Measurements from ENCODE around the gene GPR158.

The GPR158 gene

GRCh38 chr10:25556457-25556856, 381.7 kb downstream of the GPR158 start:
- no peak for DNase-seq (ENCODE audit: insufficient read length, low spot score)
- TF ChIP-seq SPI1 (IDR thresholded peaks at IDR 0.05; ENCODE audit: low read depth, low read length) (no peak), PAX5 (IDR thresholded peaks at IDR 0.05; ENCODE audit: insufficient read depth, low read length, severe bottlenecking) (no peak), POU2F2 (IDR thresholded peaks at IDR 0.05; ENCODE audit: low read depth, low read length) (no peak)
- no peak for FAIRE-seq

- DNase-seq (ENCODE audit: insufficient read length, low spot score) (no peak), FAIRE-seq (no peak)
- TF ChIP-seq TAF1 (IDR thresholded peaks at IDR 0.05; ENCODE audit: low read depth, low read length) (no peak), POU2F2 (IDR thresholded peaks at IDR 0.05; ENCODE audit: low read depth, low read length) (no peak), POLR2A (IDR thresholded peaks at IDR 0.05; ENCODE audit: low read depth, low read length) (no peak), PAX5 (IDR thresholded peaks at IDR 0.05; ENCODE audit: insufficient read depth, low read length, severe bottlenecking) (no peak), SPI1 (IDR thresholded peaks at IDR 0.05; ENCODE audit: low read depth, low read length) (no peak), POLR2AphosphoS5 (IDR thresholded peaks at IDR 0.05; ENCODE audit: low read depth, low read length) (no peak)
Observed at GRCh38 chr10:25557136-25557535, 382.3 kb downstream of the GPR158 start.

DNA sequence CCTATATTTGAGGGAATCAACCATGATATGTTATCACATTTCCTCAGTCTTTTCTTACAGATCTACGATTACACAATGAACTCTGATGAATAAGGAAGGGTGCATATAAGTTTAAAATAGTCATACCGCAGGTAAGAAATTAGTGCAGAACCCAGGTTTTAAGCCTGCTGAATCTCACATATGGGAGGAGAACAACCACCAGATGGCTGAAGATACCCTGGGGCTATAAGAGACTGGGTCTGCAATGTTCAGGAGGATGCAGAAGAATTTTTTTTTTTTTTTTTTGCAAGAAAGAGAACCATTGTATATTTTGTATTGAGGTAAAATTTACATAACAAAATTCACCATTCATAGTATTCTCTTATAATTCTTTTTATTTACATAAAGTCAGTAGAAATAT, 387.0 kb downstream of the GPR158 start:
- no peak for FAIRE-seq
- TF ChIP-seq POLR2A (IDR thresholded peaks at IDR 0.05; ENCODE audit: low read depth, low read length) = no peak
- no peak for TF ChIP-seq PAX5 (IDR thresholded peaks at IDR 0.05; ENCODE audit: insufficient read depth, low read length, severe bottlenecking)
- no peak for TF ChIP-seq POU2F2 (IDR thresholded peaks at IDR 0.05; ENCODE audit: low read depth, low read length)
- TF ChIP-seq TAF1 (IDR thresholded peaks at IDR 0.05; ENCODE audit: low read depth, low read length) = no peak
- no peak for TF ChIP-seq POLR2AphosphoS5 (IDR thresholded peaks at IDR 0.05; ENCODE audit: low read depth, low read length)
- no peak for TF ChIP-seq SPI1 (IDR thresholded peaks at IDR 0.05; ENCODE audit: low read depth, low read length)
- DNase-seq (ENCODE audit: insufficient read length, low spot score) = no peak

DNA sequence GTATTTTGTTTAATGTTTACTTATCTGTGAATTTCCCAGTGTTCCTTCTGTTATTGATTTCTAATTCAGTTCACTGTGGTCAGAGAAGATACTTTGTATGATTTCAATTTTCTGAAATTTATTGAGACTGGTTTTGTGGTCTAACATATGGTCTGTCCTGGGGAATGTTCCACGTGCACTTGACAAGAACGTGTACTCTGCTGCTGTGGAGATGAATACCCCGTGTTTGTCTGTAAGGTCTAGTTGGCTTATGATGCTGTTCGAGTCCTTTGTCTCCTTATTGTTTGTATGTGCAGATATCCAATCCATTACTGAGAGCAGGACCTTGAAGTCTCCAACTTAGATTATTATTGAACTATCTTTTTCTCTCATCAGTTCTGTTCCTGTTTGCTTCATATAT, 387.7 kb downstream of the GPR158 start:
- TF ChIP-seq POLR2AphosphoS5 (IDR thresholded peaks at IDR 0.05; ENCODE audit: low read depth, low read length) (no peak), TAF1 (IDR thresholded peaks at IDR 0.05; ENCODE audit: low read depth, low read length) (no peak), PAX5 (IDR thresholded peaks at IDR 0.05; ENCODE audit: insufficient read depth, low read length, severe bottlenecking) (no peak), POU2F2 (IDR thresholded peaks at IDR 0.05; ENCODE audit: low read depth, low read length) (no peak), POLR2A (IDR thresholded peaks at IDR 0.05; ENCODE audit: low read depth, low read length) (no peak), SPI1 (IDR thresholded peaks at IDR 0.05; ENCODE audit: low read depth, low read length) (no peak)
- DNase-seq (ENCODE audit: insufficient read length, low spot score) (no peak), FAIRE-seq (no peak)

GRCh38 chr10:25564351-25564750, 389.6 kb downstream of the GPR158 start:
- DNase-seq (ENCODE audit: insufficient read length, low spot score) = no peak
- TF ChIP-seq TAF1 (IDR thresholded peaks at IDR 0.05; ENCODE audit: low read depth, low read length) = no peak
- TF ChIP-seq POU2F2 (IDR thresholded peaks at IDR 0.05; ENCODE audit: low read depth, low read length) = no peak
- TF ChIP-seq SPI1 (IDR thresholded peaks at IDR 0.05; ENCODE audit: low read depth, low read length) = no peak
- TF ChIP-seq PAX5 (IDR thresholded peaks at IDR 0.05; ENCODE audit: insufficient read depth, low read length, severe bottlenecking) = no peak
- TF ChIP-seq POLR2AphosphoS5 (IDR thresholded peaks at IDR 0.05; ENCODE audit: low read depth, low read length) = no peak
- no peak for TF ChIP-seq POLR2A (IDR thresholded peaks at IDR 0.05; ENCODE audit: low read depth, low read length)
- no peak for FAIRE-seq

- FAIRE-seq (no peak), DNase-seq (ENCODE audit: insufficient read length, low spot score) (no peak)
- TF ChIP-seq POLR2A (IDR thresholded peaks at IDR 0.05; ENCODE audit: low read depth, low read length) = no peak
- no peak for TF ChIP-seq PAX5 (IDR thresholded peaks at IDR 0.05; ENCODE audit: insufficient read depth, low read length, severe bottlenecking)
- TF ChIP-seq POU2F2 (IDR thresholded peaks at IDR 0.05; ENCODE audit: low read depth, low read length) = no peak
- TF ChIP-seq TAF1 (IDR thresholded peaks at IDR 0.05; ENCODE audit: low read depth, low read length) = no peak
- TF ChIP-seq SPI1 (IDR thresholded peaks at IDR 0.05; ENCODE audit: low read depth, low read length) = no peak
- no peak for TF ChIP-seq POLR2AphosphoS5 (IDR thresholded peaks at IDR 0.05; ENCODE audit: low read depth, low read length)
Observed at GRCh38 chr10:25565570-25565969, 390.8 kb downstream of the GPR158 start.

- FAIRE-seq (no peak), DNase-seq (ENCODE audit: insufficient read length, low spot score) (no peak)
- TF ChIP-seq POLR2AphosphoS5 (IDR thresholded peaks at IDR 0.05; ENCODE audit: low read depth, low read length) (no peak), TAF1 (IDR thresholded peaks at IDR 0.05; ENCODE audit: low read depth, low read length) (no peak), PAX5 (IDR thresholded peaks at IDR 0.05; ENCODE audit: insufficient read depth, low read length, severe bottlenecking) (no peak), POLR2A (IDR thresholded peaks at IDR 0.05; ENCODE audit: low read depth, low read length) (no peak), SPI1 (IDR thresholded peaks at IDR 0.05; ENCODE audit: low read depth, low read length) (no peak)
Observed at GRCh38 chr10:25573316-25573715, 398.5 kb downstream of the GPR158 start.

DNA sequence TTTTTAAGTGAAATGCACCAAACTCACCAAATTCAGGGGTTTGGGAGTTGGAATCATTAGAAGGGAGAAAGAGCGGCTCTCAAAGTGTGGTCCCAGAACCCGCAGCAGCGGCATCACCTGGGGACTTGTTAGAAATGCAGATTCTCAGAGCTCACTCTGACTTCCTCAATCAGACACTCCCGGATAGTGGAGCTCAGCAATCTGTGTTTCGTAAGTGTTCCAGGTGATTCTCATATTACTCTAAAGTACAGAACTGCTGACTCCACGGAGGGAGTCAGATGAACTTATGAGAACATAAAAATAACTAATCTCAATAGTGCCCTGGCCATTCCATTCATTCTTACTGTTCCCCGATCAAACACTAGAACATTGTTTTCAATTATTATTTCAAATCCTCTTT, 400.5 kb downstream of the GPR158 start:
- DNase-seq (ENCODE audit: insufficient read length, low spot score) (no peak), FAIRE-seq (no peak)
- no peak for TF ChIP-seq POLR2AphosphoS5 (IDR thresholded peaks at IDR 0.05; ENCODE audit: low read depth, low read length)
- no peak for TF ChIP-seq PAX5 (IDR thresholded peaks at IDR 0.05; ENCODE audit: insufficient read depth, low read length, severe bottlenecking)
- no peak for TF ChIP-seq POLR2A (IDR thresholded peaks at IDR 0.05; ENCODE audit: low read depth, low read length)
- no peak for TF ChIP-seq POU2F2 (IDR thresholded peaks at IDR 0.05; ENCODE audit: low read depth, low read length)
- no peak for TF ChIP-seq TAF1 (IDR thresholded peaks at IDR 0.05; ENCODE audit: low read depth, low read length)
- TF ChIP-seq SPI1 (IDR thresholded peaks at IDR 0.05; ENCODE audit: low read depth, low read length) = no peak

GRCh38 chr10:25578061-25578460, 403.3 kb downstream of the GPR158 start:
- DNase-seq (ENCODE audit: insufficient read length, low spot score) (no peak), FAIRE-seq (no peak)
- TF ChIP-seq PAX5 (IDR thresholded peaks at IDR 0.05; ENCODE audit: insufficient read depth, low read length, severe bottlenecking) (no peak), POLR2A (IDR thresholded peaks at IDR 0.05; ENCODE audit: low read depth, low read length) (no peak), TAF1 (IDR thresholded peaks at IDR 0.05; ENCODE audit: low read depth, low read length) (no peak), POLR2AphosphoS5 (IDR thresholded peaks at IDR 0.05; ENCODE audit: low read depth, low read length) (no peak), SPI1 (IDR thresholded peaks at IDR 0.05; ENCODE audit: low read depth, low read length) (no peak), POU2F2 (IDR thresholded peaks at IDR 0.05; ENCODE audit: low read depth, low read length) (no peak)

DNA sequence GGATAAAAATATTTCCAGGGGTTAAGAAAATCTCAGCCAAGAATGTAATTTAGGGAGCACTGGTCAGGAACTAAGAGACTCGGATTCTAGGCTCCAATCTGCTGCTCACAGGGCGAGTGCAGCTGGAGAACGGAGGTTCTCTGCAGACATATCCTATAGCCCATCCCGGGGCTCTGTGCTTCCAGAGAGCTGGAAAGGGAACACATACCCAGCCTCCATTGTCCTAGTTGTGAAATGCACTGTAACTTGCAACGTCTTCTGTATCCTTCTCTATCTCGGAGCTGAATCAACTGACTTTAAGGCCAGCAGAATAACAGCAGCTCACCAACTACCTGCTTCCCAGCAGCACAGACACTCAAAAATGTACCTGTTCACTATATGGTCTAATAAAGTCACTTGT, 408.2 kb downstream of the GPR158 start:
- FAIRE-seq = no peak
- TF ChIP-seq PAX5 (IDR thresholded peaks at IDR 0.05; ENCODE audit: insufficient read depth, low read length, severe bottlenecking) (no peak), POLR2A (IDR thresholded peaks at IDR 0.05; ENCODE audit: low read depth, low read length) (no peak), TAF1 (IDR thresholded peaks at IDR 0.05; ENCODE audit: low read depth, low read length) (no peak), POU2F2 (IDR thresholded peaks at IDR 0.05; ENCODE audit: low read depth, low read length) (no peak), SPI1 (IDR thresholded peaks at IDR 0.05; ENCODE audit: low read depth, low read length) (no peak), POLR2AphosphoS5 (IDR thresholded peaks at IDR 0.05; ENCODE audit: low read depth, low read length) (no peak)
- DNase-seq (ENCODE audit: insufficient read length, low spot score) = no peak
